Measurements from ENCODE around the gene RDX.

Gene RDX

DNA sequence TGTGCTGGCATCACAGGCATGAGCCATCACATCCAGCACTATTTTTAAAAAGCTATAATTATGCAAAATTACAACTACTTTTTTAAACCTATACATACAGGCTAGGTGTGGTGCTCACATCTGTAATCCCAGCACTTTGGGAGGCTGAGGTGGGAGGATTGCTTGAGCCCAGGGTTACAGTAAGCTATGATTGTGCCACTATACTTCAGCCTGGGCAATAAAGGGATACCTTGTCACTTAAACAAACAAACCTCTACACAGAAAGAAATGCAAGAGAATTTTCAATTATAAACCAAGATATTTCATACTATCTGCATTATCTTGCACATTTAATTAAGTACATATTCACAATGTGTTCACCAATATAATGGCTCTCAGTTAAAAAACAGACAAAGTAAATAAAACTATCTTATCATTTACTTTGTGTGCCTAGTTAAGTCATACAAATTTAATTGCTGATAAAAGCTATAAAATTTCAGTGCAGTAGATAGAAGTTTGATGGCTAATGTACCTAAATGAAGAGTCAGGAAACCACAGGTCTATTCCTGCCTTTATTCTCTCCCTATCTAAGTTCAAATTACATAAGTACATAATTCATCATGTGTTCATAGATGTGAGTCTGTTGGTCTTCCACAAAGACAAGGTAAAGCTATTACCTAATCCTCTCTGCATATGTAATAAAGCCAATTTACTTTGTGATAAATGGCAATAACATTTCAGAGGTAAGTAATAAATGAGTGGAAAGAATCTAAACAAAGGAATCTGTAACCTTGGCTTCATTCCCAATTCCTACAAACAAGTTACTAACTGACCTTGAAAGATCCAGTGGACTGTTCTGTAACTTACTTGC lies 9.0 kb upstream of the RDX start:
- TF ChIP-seq, protein P1, sequence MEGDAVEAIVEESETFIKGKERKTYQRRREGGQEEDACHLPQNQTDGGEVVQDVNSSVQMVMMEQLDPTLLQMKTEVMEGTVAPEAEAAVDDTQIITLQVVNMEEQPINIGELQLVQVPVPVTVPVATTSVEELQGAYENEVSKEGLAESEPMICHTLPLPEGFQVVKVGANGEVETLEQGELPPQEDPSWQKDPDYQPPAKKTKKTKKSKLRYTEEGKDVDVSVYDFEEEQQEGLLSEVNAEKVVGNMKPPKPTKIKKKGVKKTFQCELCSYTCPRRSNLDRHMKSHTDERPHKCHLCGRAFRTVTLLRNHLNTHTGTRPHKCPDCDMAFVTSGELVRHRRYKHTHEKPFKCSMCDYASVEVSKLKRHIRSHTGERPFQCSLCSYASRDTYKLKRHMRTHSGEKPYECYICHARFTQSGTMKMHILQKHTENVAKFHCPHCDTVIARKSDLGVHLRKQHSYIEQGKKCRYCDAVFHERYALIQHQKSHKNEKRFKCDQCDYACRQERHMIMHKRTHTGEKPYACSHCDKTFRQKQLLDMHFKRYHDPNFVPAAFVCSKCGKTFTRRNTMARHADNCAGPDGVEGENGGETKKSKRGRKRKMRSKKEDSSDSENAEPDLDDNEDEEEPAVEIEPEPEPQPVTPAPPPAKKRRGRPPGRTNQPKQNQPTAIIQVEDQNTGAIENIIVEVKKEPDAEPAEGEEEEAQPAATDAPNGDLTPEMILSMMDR (IDR thresholded peaks at IDR 0.05; ENCODE audit: extremely low read depth, insufficient read depth, missing control alignments): no peak
- in situ Hi-C loops (cut with MboI; ENCODE audit: low pct_unique_long_range_greater_than_20kb, low sequenced_read_pairs, unreplicated experiment): no loop called here
- no peak for DNase-seq (ENCODE audit: low spot score)

DNA sequence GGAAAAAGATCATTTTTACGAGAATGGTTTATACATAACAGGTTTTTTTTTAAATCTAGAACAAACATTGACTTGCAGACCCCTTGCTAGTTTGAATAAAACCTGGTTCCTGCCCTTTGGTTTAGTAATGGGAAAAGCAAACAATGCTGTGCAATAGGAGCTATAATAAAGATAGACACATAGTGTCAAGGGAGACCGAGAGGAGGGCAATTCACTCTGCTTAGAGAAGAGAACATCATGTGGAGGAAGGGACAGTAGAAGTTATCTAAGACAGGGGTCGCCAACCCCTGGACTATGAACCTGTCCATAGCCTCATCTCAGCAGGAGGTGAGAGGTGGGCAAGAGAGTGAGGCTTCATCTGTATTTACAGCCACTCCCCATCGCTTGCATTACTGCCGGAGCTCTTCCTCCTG lies 7.0 kb upstream of the RDX start:
- in situ Hi-C loops (cut with MboI; ENCODE audit: low pct_unique_long_range_greater_than_20kb, low sequenced_read_pairs, unreplicated experiment): no loop called here
- TF ChIP-seq, protein P1 (IDR thresholded peaks at IDR 0.05; ENCODE audit: extremely low read depth, insufficient read depth, missing control alignments): no peak
- DNase-seq (ENCODE audit: low spot score): no peak

DNA sequence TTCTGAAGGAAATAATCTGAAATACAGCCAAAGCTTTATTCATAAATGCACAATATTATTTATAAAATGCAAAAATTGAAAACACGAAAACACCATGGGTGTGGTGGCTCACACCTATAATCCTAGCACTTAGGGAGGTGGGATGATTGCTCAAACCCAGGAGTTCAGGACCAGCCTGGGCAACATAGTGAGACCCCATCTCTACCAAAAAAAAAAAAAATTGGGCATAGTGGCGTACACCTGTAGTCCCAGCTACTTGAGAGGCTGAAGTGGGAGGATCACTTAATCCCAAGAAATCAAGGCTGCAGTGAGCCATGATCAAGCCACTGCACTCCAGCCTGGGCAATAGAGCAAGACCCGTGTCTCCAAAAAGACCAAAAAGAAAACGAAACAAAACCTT lies 5.2 kb upstream of the RDX start:
- in situ Hi-C loops (cut with MboI; ENCODE audit: low pct_unique_long_range_greater_than_20kb, low sequenced_read_pairs, unreplicated experiment): no loop called here
- no peak for DNase-seq (ENCODE audit: low spot score)

GRCh38 chr11:110301032-110301431 lies 4.6 kb upstream of the RDX start:
- DNase-seq (ENCODE audit: low spot score): no peak
- in situ Hi-C loops (cut with MboI; ENCODE audit: low pct_unique_long_range_greater_than_20kb, low sequenced_read_pairs, unreplicated experiment): no loop called here
- TF ChIP-seq, protein P1 (IDR thresholded peaks at IDR 0.05; ENCODE audit: extremely low read depth, insufficient read depth, missing control alignments): no peak

More for the DNA sequence above, 5.2 kb upstream of the RDX start:
- TF ChIP-seq, protein P1 (IDR thresholded peaks at IDR 0.05; ENCODE audit: extremely low read depth, insufficient read depth, missing control alignments): no peak

- TF ChIP-seq, protein P1 (IDR thresholded peaks at IDR 0.05; ENCODE audit: extremely low read depth, insufficient read depth, missing control alignments): no peak
- in situ Hi-C loops (cut with MboI; ENCODE audit: low pct_unique_long_range_greater_than_20kb, low sequenced_read_pairs, unreplicated experiment): no loop called here
- DNase-seq (ENCODE audit: low spot score): no peak
Observed at GRCh38 chr11:110299006-110299785, 2.8 kb upstream of the RDX start.

DNA sequence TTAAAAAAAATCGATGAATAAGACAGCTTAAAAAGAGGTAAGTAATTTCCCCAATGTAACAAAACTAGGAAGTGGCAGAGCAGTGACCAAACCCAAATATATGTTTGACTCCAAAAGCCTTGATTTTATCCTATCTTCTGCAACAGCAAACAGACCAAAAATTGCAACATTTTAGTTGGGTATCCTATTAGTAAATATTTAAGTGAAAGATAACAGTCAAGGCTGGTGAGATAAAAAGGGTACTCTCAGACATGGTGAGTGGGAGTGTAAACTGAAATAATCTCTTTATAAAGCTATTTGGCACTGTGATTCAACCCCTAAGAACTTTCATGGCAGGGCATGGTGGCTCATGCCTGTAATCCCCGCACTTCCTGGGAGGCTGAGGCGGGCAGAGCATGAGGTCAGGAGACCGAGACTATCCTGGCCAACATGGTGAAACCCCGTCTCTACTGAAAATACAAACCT lies 1.9 kb upstream of the RDX start:
- no peak for DNase-seq (ENCODE audit: low spot score)
- TF ChIP-seq, protein P1 (IDR thresholded peaks at IDR 0.05; ENCODE audit: extremely low read depth, insufficient read depth, missing control alignments): no peak
- in situ Hi-C loops (cut with MboI; ENCODE audit: low pct_unique_long_range_greater_than_20kb, low sequenced_read_pairs, unreplicated experiment): no loop called here

All from GM13977 (cell line).